ENCODE results near the gene MAGEH1. TPM values are rescaled to one million over a fixed set of nuclear protein-coding genes. Genes with fewer than 3 reads are reported as not detected.
"Not testable (repeated sequence)": the region's sequence is repeated elsewhere in the genome, so short reads cannot be mapped to it uniquely, and the experiment has no call there.

Gene MAGEH1
- total RNA-seq (26.6 TPM), polyA plus RNA-seq (10 to 100 TPM; 78.3 to 86.6 (median 85.8) TPM)

- no peaks in the 10 kb centered on the region for H3K36me3 Mint-ChIP-seq
- H3K4me3 Mint-ChIP-seq: peak within 1 kb of the TSS; percentile 93 to 97 (median 96)
- Histone ChIP-seq H3K9me3 (ENCODE audit: control insufficient read depth in 2 of 2, low read length in 2 of 2) (no peaks in the 10 kb centered on the region), H3K36me3 (ENCODE audit: control insufficient read depth, insufficient read depth, low read length) (no peaks in the 10 kb centered on the region), H3K27me3 (ENCODE audit: control insufficient read depth, insufficient read depth, low read length) (no peaks in the 10 kb centered on the region), H3K27ac (ENCODE audit: insufficient read depth, low read length, poor library complexity, severe bottlenecking) (peak within 1 kb of the TSS; percentile 86), H3K4me3 (ENCODE audit: low read depth, low read length) (peak within 1 kb of the TSS; percentile 88), H3K4me1 (ENCODE audit: control insufficient read depth, insufficient read depth, low read length, poor library complexity, severe bottlenecking) (peaks cover 7% of the 10 kb centered on the region)
- H3K27me3 Mint-ChIP-seq: no peaks in the 10 kb centered on the region
- DNase-seq: peak; percentile 74 to 91 (median 79)
- peaks cover 0 to 24% (median 14%) of the 10 kb centered on the region in 4 donors for H3K4me1 Mint-ChIP-seq
- H3K9me3 Mint-ChIP-seq: no peaks in the 10 kb centered on the region
- peak; percentile 89 to 90 for ATAC-seq (ENCODE audit: low read depth in 2 of 2)
- peak within 1 kb of the TSS; percentile 95 to 97 (median 97) for H3K27ac Mint-ChIP-seq
Measured at GRCh38 chrX:55451990-55452832, at the start of gene MAGEH1. MAGEH1 (plus strand) TSS chrX:55452127; CDS start chrX:55452375, 248 bp downstream.

GRCh38 chrX:55427079-55427478 is 24.8 kb upstream of the MAGEH1 start:
- not testable (repeated sequence) for H3K36me3 ChIP-seq (ENCODE audit: control insufficient read depth, insufficient read depth, low read length); H3K27me3 ChIP-seq (ENCODE audit: control insufficient read depth, insufficient read depth, low read length); H3K4me3 Mint-ChIP-seq; H3K27ac Mint-ChIP-seq; H3K27me3 Mint-ChIP-seq; H3K36me3 Mint-ChIP-seq; H3K4me3 ChIP-seq (ENCODE audit: low read depth, low read length); H3K9me3 ChIP-seq (ENCODE audit: control insufficient read depth in 2 of 2, low read length in 2 of 2); H3K4me1 Mint-ChIP-seq; H3K9me3 Mint-ChIP-seq; H3K4me1 ChIP-seq (ENCODE audit: control insufficient read depth, insufficient read depth, low read length, poor library complexity, severe bottlenecking); H3K27ac ChIP-seq (ENCODE audit: insufficient read depth, low read length, poor library complexity, severe bottlenecking); ATAC-seq (ENCODE audit: low read depth in 2 of 2)
- peak in 2 of 3 donors; percentile 15 to 20 for DNase-seq

- ATAC-seq (ENCODE audit: low read depth in 2 of 2); H3K4me1 Mint-ChIP-seq; H3K36me3 ChIP-seq (ENCODE audit: control insufficient read depth, insufficient read depth, low read length); H3K27me3 ChIP-seq (ENCODE audit: control insufficient read depth, insufficient read depth, low read length); H3K27ac ChIP-seq (ENCODE audit: insufficient read depth, low read length, poor library complexity, severe bottlenecking); H3K27ac Mint-ChIP-seq; DNase-seq; H3K36me3 Mint-ChIP-seq; H3K4me3 ChIP-seq (ENCODE audit: low read depth, low read length); H3K4me3 Mint-ChIP-seq; H3K9me3 ChIP-seq (ENCODE audit: control insufficient read depth in 2 of 2, low read length in 2 of 2); H3K9me3 Mint-ChIP-seq; H3K4me1 ChIP-seq (ENCODE audit: control insufficient read depth, insufficient read depth, low read length, poor library complexity, severe bottlenecking): not testable (repeated sequence)
- peaks cover 21% of the 10 kb centered on the region for H3K27me3 Mint-ChIP-seq
Measured at GRCh38 chrX:55443468-55443867, 8.5 kb upstream of the MAGEH1 start.

GRCh38 chrX:55450259-55450658 is 1.7 kb upstream of the MAGEH1 start:
- H3K4me1 ChIP-seq (ENCODE audit: control insufficient read depth, insufficient read depth, low read length, poor library complexity, severe bottlenecking): peaks cover 7% of the 10 kb centered on the region
- H3K36me3 ChIP-seq (ENCODE audit: control insufficient read depth, insufficient read depth, low read length): no peaks in the 10 kb centered on the region
- H3K9me3 ChIP-seq (ENCODE audit: control insufficient read depth in 2 of 2, low read length in 2 of 2): no peaks in the 10 kb centered on the region
- H3K9me3 Mint-ChIP-seq: peaks cover 0 to 4% (median 0%) of the 10 kb centered on the region in 7 donors
- peak overlapping the region in 2 of 4 donors; percentile 15 to 54 for H3K4me3 Mint-ChIP-seq
- H3K4me1 Mint-ChIP-seq: peaks cover 0 to 24% (median 14%) of the 10 kb centered on the region in 4 donors
- H3K27ac ChIP-seq (ENCODE audit: insufficient read depth, low read length, poor library complexity, severe bottlenecking): peak overlapping the region; percentile 19
- ATAC-seq (ENCODE audit: low read depth in 2 of 2) (no peak), DNase-seq (peak in 1 of 3 donors; percentile 7)
- peaks cover 8% of the 10 kb centered on the region for H3K27me3 Mint-ChIP-seq
- H3K4me3 ChIP-seq (ENCODE audit: low read depth, low read length): no peak overlapping the region
- H3K27me3 ChIP-seq (ENCODE audit: control insufficient read depth, insufficient read depth, low read length): no peaks in the 10 kb centered on the region
- H3K36me3 Mint-ChIP-seq: no peaks in the 10 kb centered on the region
- H3K27ac Mint-ChIP-seq: peak overlapping the region in 1 of 3 donors; percentile 16

- no peak for ATAC-seq (ENCODE audit: low read depth in 2 of 2)
- H3K27ac ChIP-seq (ENCODE audit: insufficient read depth, low read length, poor library complexity, severe bottlenecking): no peak overlapping the region
Measured at GRCh38 chrX:55451141-55451540, 786 bp upstream of the MAGEH1 start.

GRCh38 chrX:55451626-55451989 is 319 bp upstream of the MAGEH1 start:
- peak overlapping the region; percentile 93 to 97 (median 96) for H3K4me3 Mint-ChIP-seq
- H3K36me3 Mint-ChIP-seq: no peaks in the 10 kb centered on the region
- H3K36me3 ChIP-seq (ENCODE audit: control insufficient read depth, insufficient read depth, low read length): no peaks in the 10 kb centered on the region
- H3K4me1 Mint-ChIP-seq: peaks cover 0 to 24% (median 14%) of the 10 kb centered on the region in 4 donors
- ATAC-seq (ENCODE audit: low read depth in 2 of 2) (peak in 1 of 2 donors; percentile 4), DNase-seq (no peak)
- H3K27me3 ChIP-seq (ENCODE audit: control insufficient read depth, insufficient read depth, low read length): no peaks in the 10 kb centered on the region
- H3K27ac ChIP-seq (ENCODE audit: insufficient read depth, low read length, poor library complexity, severe bottlenecking): peak overlapping the region; percentile 86
- H3K4me1 ChIP-seq (ENCODE audit: control insufficient read depth, insufficient read depth, low read length, poor library complexity, severe bottlenecking): peaks cover 7% of the 10 kb centered on the region
- H3K27ac Mint-ChIP-seq: peak overlapping the region; percentile 95 to 97 (median 97)
- H3K27me3 Mint-ChIP-seq: no peaks in the 10 kb centered on the region
- peak overlapping the region; percentile 88 for H3K4me3 ChIP-seq (ENCODE audit: low read depth, low read length)
- H3K9me3 ChIP-seq (ENCODE audit: control insufficient read depth in 2 of 2, low read length in 2 of 2): no peaks in the 10 kb centered on the region
- no peaks in the 10 kb centered on the region for H3K9me3 Mint-ChIP-seq

More at GRCh38 chrX:55451141-55451540, 786 bp upstream of the MAGEH1 start:
- Mint-ChIP-seq H3K4me1 (peaks cover 0 to 24% (median 14%) of the 10 kb centered on the region in 4 donors), H3K27ac (peak overlapping the region in 2 of 3 donors; percentile 97), H3K4me3 (peak overlapping the region; percentile 93 to 97 (median 96)), H3K9me3 (no peaks in the 10 kb centered on the region), H3K36me3 (no peaks in the 10 kb centered on the region), H3K27me3 (peaks cover 2% of the 10 kb centered on the region)
- DNase-seq: no peak
- H3K27me3 ChIP-seq (ENCODE audit: control insufficient read depth, insufficient read depth, low read length): no peaks in the 10 kb centered on the region
- H3K4me1 ChIP-seq (ENCODE audit: control insufficient read depth, insufficient read depth, low read length, poor library complexity, severe bottlenecking): peaks cover 7% of the 10 kb centered on the region
- no peaks in the 10 kb centered on the region for H3K36me3 ChIP-seq (ENCODE audit: control insufficient read depth, insufficient read depth, low read length)
- peak overlapping the region; percentile 88 for H3K4me3 ChIP-seq (ENCODE audit: low read depth, low read length)
- no peaks in the 10 kb centered on the region for H3K9me3 ChIP-seq (ENCODE audit: control insufficient read depth in 2 of 2, low read length in 2 of 2)

GRCh38 chrX:55452833-55453124 is 852 bp downstream of the MAGEH1 start:
- Mint-ChIP-seq H3K4me3 (peak overlapping the region; percentile 93 to 97 (median 96)), H3K4me1 (peaks cover 0 to 24% (median 14%) of the 10 kb centered on the region in 4 donors), H3K27me3 (no peaks in the 10 kb centered on the region), H3K36me3 (no peaks in the 10 kb centered on the region), H3K9me3 (no peaks in the 10 kb centered on the region), H3K27ac (peak overlapping the region; percentile 83 to 97 (median 97))
- no peaks in the 10 kb centered on the region for H3K36me3 ChIP-seq (ENCODE audit: control insufficient read depth, insufficient read depth, low read length)
- H3K4me3 ChIP-seq (ENCODE audit: low read depth, low read length): peak overlapping the region; percentile 88
- H3K27ac ChIP-seq (ENCODE audit: insufficient read depth, low read length, poor library complexity, severe bottlenecking): peak overlapping the region; percentile 86
- H3K9me3 ChIP-seq (ENCODE audit: control insufficient read depth in 2 of 2, low read length in 2 of 2): no peaks in the 10 kb centered on the region
- peaks cover 7% of the 10 kb centered on the region for H3K4me1 ChIP-seq (ENCODE audit: control insufficient read depth, insufficient read depth, low read length, poor library complexity, severe bottlenecking)
- no peak for ATAC-seq (ENCODE audit: low read depth in 2 of 2)
- no peak for DNase-seq
- no peaks in the 10 kb centered on the region for H3K27me3 ChIP-seq (ENCODE audit: control insufficient read depth, insufficient read depth, low read length)

GRCh38 chrX:55455708-55456107 is 3.8 kb downstream of the MAGEH1 start:
- not testable (repeated sequence) for H3K27ac ChIP-seq (ENCODE audit: insufficient read depth, low read length, poor library complexity, severe bottlenecking); H3K4me3 ChIP-seq (ENCODE audit: low read depth, low read length); H3K4me3 Mint-ChIP-seq; H3K36me3 Mint-ChIP-seq; H3K4me1 ChIP-seq (ENCODE audit: control insufficient read depth, insufficient read depth, low read length, poor library complexity, severe bottlenecking); H3K27me3 Mint-ChIP-seq; H3K9me3 ChIP-seq (ENCODE audit: control insufficient read depth in 2 of 2, low read length in 2 of 2); ATAC-seq (ENCODE audit: low read depth in 2 of 2); H3K27ac Mint-ChIP-seq; H3K27me3 ChIP-seq (ENCODE audit: control insufficient read depth, insufficient read depth, low read length); H3K9me3 Mint-ChIP-seq; DNase-seq; H3K36me3 ChIP-seq (ENCODE audit: control insufficient read depth, insufficient read depth, low read length)
- H3K4me1 Mint-ChIP-seq: peaks cover 0 to 16% (median 11%) of the 10 kb centered on the region in 4 donors

Data from CD4-positive, CD25-positive, alpha-beta regulatory T cell (primary cell).